Endothelial cell of umbilical vein (primary cell): ENCODE measurements around the gene RIPK4. TPM values are rescaled to one million over a fixed set of nuclear protein-coding genes. Genes with fewer than 3 reads are reported as not detected.

ENCODE experiments used
- BruUV-seq: library from RNA; stranded (reverse); fragments of 400-500 nt; replicated peaks from 2 replicates; lab custom pipeline; 2021; lab: Mats Ljungman, UMichigan
- CTCF ChIA-PET: fragments of 300-600, 350-600 bp; sonication (Branson Sonifier 250); formaldehyde crosslinking; loops from one replicate; lab custom pipeline; 2021; ENCODE audit warnings: antibody characterized with exemption, inconsistent platforms; lab: Charles Lee
- POLR2A ChIA-PET: fragments of 300-600, 350-600 bp; sonication (Branson Sonifier 250); formaldehyde crosslinking; loops from one replicate; lab custom pipeline; 2021; ENCODE audit warnings: antibody characterized with exemption, inconsistent platforms; lab: Charles Lee
- DNase-seq: peaks from one replicate; pipeline ENCODE4 v3.0.0-alpha.2; 2011; ENCODE audit warnings: low read depth, low spot score
- FAIRE-seq: peaks from 2 replicates; lab custom pipeline; 2011; peaks lifted over from hg19 to GRCh38; lab: Jason Lieb, UNC
- H2AFZ ChIP-seq: 2 replicates; pipeline ENCODE4 v1.6.0; 2012; ENCODE audit warnings: low read depth, low read length, control low read depth, inconsistent platforms
- H3K27ac ChIP-seq: 2 replicates; pipeline ENCODE4 v1.5.1; 2011; ENCODE audit warnings: low read depth, mild to moderate bottlenecking, control low read depth, low read length, moderate library complexity; ENCODE audit not compliant: insufficient read depth
- H3K27me3 ChIP-seq, 2 experiments: 2 replicates each; pipeline versions ENCODE4 v1.6.0 to v1.6.1; 2011; ENCODE audit warnings: low read length in 2 of 2, mixed read lengths in 1 of 2; ENCODE audit not compliant: control insufficient read depth in 2 of 2, insufficient read depth in 2 of 2
- H3K36me3 ChIP-seq, 2 experiments: 2 replicates in 1 of 2; 3 replicates in 1 of 2; pipeline ENCODE4 v1.5.1; 2011; ENCODE audit warnings: low read length in 2 of 2, mild to moderate bottlenecking in 1 of 2, moderate library complexity in 1 of 2; ENCODE audit not compliant: control insufficient read depth in 2 of 2, insufficient read depth in 2 of 2; ENCODE audit errors: extremely low read depth in 1 of 2
- H3K4me1 ChIP-seq: 3 replicates; pipeline ENCODE4 v1.5.1; 2011; ENCODE audit warnings: mild to moderate bottlenecking, low read length; ENCODE audit not compliant: control insufficient read depth, insufficient read depth; ENCODE audit errors: extremely low read depth
- H3K4me2 ChIP-seq: 2 replicates; pipeline ENCODE4 v1.6.1; 2011; ENCODE audit warnings: low read length, control low read depth, mixed read lengths; ENCODE audit not compliant: insufficient read depth
- H3K4me3 ChIP-seq, 3 experiments: fragments of 200-600 bp in 1 of 3; sonication (generic), shearing (Covaris generic) in 1 of 3; replicated peaks in 1 of 3; 2 replicates each; pipeline ENCODE4 v1.5.1; 2011 to 2016; ENCODE audit warnings: control low read depth in 3 of 3, low read length in 3 of 3, mild to moderate bottlenecking in 2 of 3, inconsistent platforms in 1 of 3, low read depth in 1 of 3, moderate library complexity in 1 of 3; ENCODE audit not compliant: insufficient read depth in 1 of 3
- H3K79me2 ChIP-seq: 2 replicates; pipeline ENCODE4 v1.6.0; 2012; ENCODE audit warnings: low read length, inconsistent platforms; ENCODE audit not compliant: control insufficient read depth, insufficient read depth
- H3K9ac ChIP-seq: replicated peaks from 2 replicates; pipeline ENCODE3; 2011; ENCODE audit warnings: low read length, control low read depth; ENCODE audit not compliant: insufficient read depth; ENCODE audit errors: extremely low read depth
- H3K9me1 ChIP-seq: replicated peaks from 3 replicates; pipeline ENCODE4 v1.6.0; 2011; ENCODE audit warnings: mild to moderate bottlenecking, low read length; ENCODE audit not compliant: control insufficient read depth, insufficient read depth; ENCODE audit errors: extremely low read depth
- H3K9me3 ChIP-seq: replicated peaks from 2 replicates; pipeline ENCODE4 v1.5.1; 2012; ENCODE audit warnings: low read length, inconsistent platforms; ENCODE audit not compliant: control insufficient read depth, insufficient read depth
- H4K20me1 ChIP-seq: replicated peaks from 2 replicates; pipeline ENCODE3; 2011; ENCODE audit warnings: mild to moderate bottlenecking, low read length; ENCODE audit not compliant: control insufficient read depth, insufficient read depth; ENCODE audit errors: extremely low read depth
- EZH2 ChIP-seq: IDR thresholded peaks from 2 replicates; pipeline ENCODE4 v1.6.1; 2012; ENCODE audit warnings: borderline replicate concordance, low read depth, mild to moderate bottlenecking, moderate library complexity, low read length, inconsistent platforms; ENCODE audit not compliant: severe bottlenecking
- FOS ChIP-seq: IDR thresholded peaks from 2 replicates; pipeline ENCODE4 v1.6.1; 2011; ENCODE audit warnings: mild to moderate bottlenecking, low read length, moderate library complexity, borderline replicate concordance; ENCODE audit not compliant: insufficient read depth
- GATA2 ChIP-seq: IDR thresholded peaks from 2 replicates; pipeline ENCODE4 v1.7.0; 2011; ENCODE audit warnings: low read depth, mild to moderate bottlenecking, moderate library complexity, mixed read lengths, low read length; ENCODE audit not compliant: insufficient read length, insufficient read depth
- JUN ChIP-seq: IDR thresholded peaks from 2 replicates; pipeline ENCODE4 v1.6.1; 2011; ENCODE audit warnings: borderline replicate concordance, low read depth; ENCODE audit not compliant: insufficient read length, insufficient read depth
- MYC ChIP-seq: IDR thresholded peaks from one replicate; pipeline ENCODE4 v1.6.1; 2011; ENCODE audit warnings: mild to moderate bottlenecking, low read depth, low read length
- POLR2A ChIP-seq: IDR thresholded peaks from 2 replicates; pipeline ENCODE4 v1.6.1; 2012; ENCODE audit warnings: low read depth, mild to moderate bottlenecking, control low read depth, low read length
- POLR2AphosphoS5 ChIP-seq: IDR thresholded peaks from 2 replicates; pipeline ENCODE4 v1.6.1; 2012; ENCODE audit warnings: low read depth, mild to moderate bottlenecking, control low read depth, low read length, moderate library complexity; ENCODE audit not compliant: insufficient read depth
- dilution Hi-C: fragments of 300-500 bp; cut with MboI; formaldehyde crosslinking; loops from one replicate; pipeline ENCODE4 v1.15.0; 2019; ENCODE audit warnings: low sequenced_read_pairs; ENCODE audit not compliant: extremely low pct_ligation_motif_present
- intact Hi-C: fragments of 100-400 bp; cut with micrococcal nuclease; formaldehyde crosslinking; loops from one replicate; pipeline ENCODE4 v1.10.0; 2022
- polyA plus RNA-seq, 4 experiments: library from polyadenylated mRNA; depleted of rRNA in 3 of 4; stranded (reverse) in 3 of 4; unstranded in 1 of 4; fragments of >200 nt; gene quantifications; 2 replicates each; pipeline versions ENCODE4 v1.2.1 to v1.2.3, GENCODE V29; 2011 to 2012; ENCODE audit warnings: missing spikeins in 1 of 4
- total RNA-seq: library from RNA; stranded (reverse); gene quantifications from 2 replicates; pipeline ENCODE4 v1.2.3, GENCODE V29; 2021
- TF ChIP-seq, protein P1 (sequence below): IDR thresholded peaks from 2 replicates; pipeline ENCODE4 v1.6.1; 2011; ENCODE audit not compliant: insufficient read depth, insufficient read length
- TF ChIP-seq, protein P2 (sequence below), 2 donors: IDR thresholded peaks; 1 replicate in 1 of 2; 2 replicates in 1 of 2; pipeline ENCODE4 v1.5.1; 2011; ENCODE audit warnings: low read length in 2 of 2, mild to moderate bottlenecking in 2 of 2, moderate library complexity in 2 of 2, control low read depth in 1 of 2, inconsistent platforms in 1 of 2, low read depth in 1 of 2; ENCODE audit not compliant: insufficient read depth in 1 of 2; ENCODE audit errors: extremely low read depth in 1 of 2

The RIPK4 gene
- total and polyA plus RNA-seq, 2 donors (not counting 3 experiments of a cell fraction or from before 2014, with no cell fraction given): not detected

DNA sequence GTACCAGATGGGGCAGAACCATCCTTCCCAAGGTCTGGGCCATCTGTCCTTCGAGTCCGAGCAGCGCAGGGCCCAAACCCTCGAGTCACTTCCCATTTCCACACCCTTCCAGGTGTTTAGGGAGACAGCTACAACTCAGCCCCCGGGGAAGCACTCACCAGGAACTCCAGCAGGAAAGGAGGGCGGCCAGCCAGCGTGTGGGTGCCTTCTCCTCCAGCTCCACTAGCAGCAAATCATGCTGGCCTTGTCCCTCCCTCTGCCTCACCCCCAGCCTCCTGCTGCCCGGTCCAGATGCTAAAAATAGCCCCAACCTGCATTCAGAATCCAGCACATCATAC lies 56.1 kb downstream of the RIPK4 start:
- ChIA-PET CTCF (no interaction called here), POLR2A (no interaction called here)
- H3K36me3 ChIP-seq: no peaks in the 10 kb centered on the region
- DNase-seq (no peak), FAIRE-seq (no peak)
- H3K4me2 ChIP-seq: no peak overlapping the region
- H3K27ac ChIP-seq: no peak overlapping the region
- H3K79me2 ChIP-seq: no peaks in the 10 kb centered on the region
- H3K4me3 ChIP-seq: no peak overlapping the region
- H3K9me3 ChIP-seq: no peaks in the 10 kb centered on the region
- intact Hi-C loops (no loop called here), dilution Hi-C loops (no loop called here)
- no peaks in the 10 kb centered on the region for H3K4me1 ChIP-seq
- TF ChIP-seq MYC (no peak), POLR2AphosphoS5 (no peak), GATA2 (no peak), POLR2A (no peak), JUN (no peak), FOS (no peak), EZH2 (no peak)
- TF ChIP-seq, protein P1, sequence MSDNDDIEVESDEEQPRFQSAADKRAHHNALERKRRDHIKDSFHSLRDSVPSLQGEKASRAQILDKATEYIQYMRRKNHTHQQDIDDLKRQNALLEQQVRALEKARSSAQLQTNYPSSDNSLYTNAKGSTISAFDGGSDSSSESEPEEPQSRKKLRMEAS: no peak
- TF ChIP-seq, protein P2, sequence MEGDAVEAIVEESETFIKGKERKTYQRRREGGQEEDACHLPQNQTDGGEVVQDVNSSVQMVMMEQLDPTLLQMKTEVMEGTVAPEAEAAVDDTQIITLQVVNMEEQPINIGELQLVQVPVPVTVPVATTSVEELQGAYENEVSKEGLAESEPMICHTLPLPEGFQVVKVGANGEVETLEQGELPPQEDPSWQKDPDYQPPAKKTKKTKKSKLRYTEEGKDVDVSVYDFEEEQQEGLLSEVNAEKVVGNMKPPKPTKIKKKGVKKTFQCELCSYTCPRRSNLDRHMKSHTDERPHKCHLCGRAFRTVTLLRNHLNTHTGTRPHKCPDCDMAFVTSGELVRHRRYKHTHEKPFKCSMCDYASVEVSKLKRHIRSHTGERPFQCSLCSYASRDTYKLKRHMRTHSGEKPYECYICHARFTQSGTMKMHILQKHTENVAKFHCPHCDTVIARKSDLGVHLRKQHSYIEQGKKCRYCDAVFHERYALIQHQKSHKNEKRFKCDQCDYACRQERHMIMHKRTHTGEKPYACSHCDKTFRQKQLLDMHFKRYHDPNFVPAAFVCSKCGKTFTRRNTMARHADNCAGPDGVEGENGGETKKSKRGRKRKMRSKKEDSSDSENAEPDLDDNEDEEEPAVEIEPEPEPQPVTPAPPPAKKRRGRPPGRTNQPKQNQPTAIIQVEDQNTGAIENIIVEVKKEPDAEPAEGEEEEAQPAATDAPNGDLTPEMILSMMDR (IDR thresholded peaks at IDR 0.05; ENCODE audit: extremely low read depth in 1 of 2, insufficient read depth in 1 of 2, low read depth in 1 of 2, low read length in 2 of 2): no peak
- no TSS peak for BruUV-seq
- no peak overlapping the region for H3K9ac ChIP-seq
- peaks cover 13 to 15% of the 10 kb centered on the region in 2 experiments for H3K27me3 ChIP-seq
- no peaks in the 10 kb centered on the region for H4K20me1 ChIP-seq
- no peaks in the 10 kb centered on the region for H3K9me1 ChIP-seq
- H2AFZ ChIP-seq: no peak overlapping the region
